HepG2 (cell line): ENCODE data around the gene STK36. TPM values are rescaled to one million over a fixed set of nuclear protein-coding genes. Genes with fewer than 3 reads are reported as not detected.

Source experiments
- MAZ ChIP-seq, 2 experiments: sonication (generic) in 1 of 2; formaldehyde crosslinking in 1 of 2; IDR thresholded peaks; 2 replicates each; pipeline versions ENCODE4 v1.5.0 to v1.6.1; 2012 to 2020; ENCODE audit warnings: low read depth in 2 of 2, mild to moderate bottlenecking in 2 of 2, borderline replicate concordance in 1 of 2, improper control_type of control experiment in 1 of 2, low read length in 1 of 2, missing genetic modification reagents in 1 of 2, moderate library complexity in 1 of 2
- MEIS1 ChIP-seq: sonication (generic); formaldehyde crosslinking; IDR thresholded peaks from 2 replicates; pipeline ENCODE4 v1.9.0; 2021; ENCODE audit warnings: mild to moderate bottlenecking, missing genetic modification reagents, moderate library complexity, borderline replicate concordance
- MYPOP ChIP-seq: sonication (generic); formaldehyde crosslinking; IDR thresholded peaks from 2 replicates; pipeline ENCODE4 v1.8.1; 2023; ENCODE audit warnings: mild to moderate bottlenecking, moderate library complexity, missing genetic modification reagents
- PHF20 ChIP-seq: sonication (generic); formaldehyde crosslinking; IDR thresholded peaks from 2 replicates; pipeline ENCODE4 v1.5.0; 2020; ENCODE audit warnings: mild to moderate bottlenecking, missing genetic modification reagents
- RAD21 ChIP-seq: fragments of 450-650 bp; formaldehyde crosslinking; IDR thresholded peaks from 2 replicates; pipeline ENCODE4 v1.5.0; 2020; ENCODE audit warnings: mild to moderate bottlenecking
- TERF1 ChIP-seq: sonication (generic); formaldehyde crosslinking; IDR thresholded peaks from 2 replicates; pipeline ENCODE4 v1.8.0; 2022; ENCODE audit warnings: mild to moderate bottlenecking, missing genetic modification reagents, moderate library complexity
- ZBTB44 ChIP-seq: sonication (generic); formaldehyde crosslinking; IDR thresholded peaks from 2 replicates; pipeline ENCODE4 v1.4.0; 2020; ENCODE audit warnings: missing genetic modification reagents
- ZFP82 ChIP-seq: sonication (generic); formaldehyde crosslinking; IDR thresholded peaks from 2 replicates; pipeline ENCODE4 v1.5.1; 2020; ENCODE audit warnings: mild to moderate bottlenecking, missing genetic modification reagents, borderline replicate concordance
- ZNF280D ChIP-seq: sonication (generic); formaldehyde crosslinking; IDR thresholded peaks from 2 replicates; pipeline ENCODE4 v1.5.1; 2020; ENCODE audit warnings: mild to moderate bottlenecking, missing genetic modification reagents
- ZNF317 ChIP-seq: sonication (generic); formaldehyde crosslinking; IDR thresholded peaks from 2 replicates; pipeline ENCODE4 v1.5.0; 2020; ENCODE audit warnings: mild to moderate bottlenecking, missing genetic modification reagents
- ZNF567 ChIP-seq: sonication (generic); formaldehyde crosslinking; IDR thresholded peaks from 2 replicates; pipeline ENCODE4 v1.8.1; 2023; ENCODE audit warnings: mild to moderate bottlenecking, missing genetic modification reagents, borderline replicate concordance
- ZNF580 ChIP-seq: IDR thresholded peaks from 2 replicates; pipeline ENCODE4 v1.6.1; 2016; ENCODE audit warnings: low read depth, borderline replicate concordance
- ZNF891 ChIP-seq: sonication (generic); formaldehyde crosslinking; IDR thresholded peaks from 2 replicates; pipeline ENCODE4 v1.5.0; 2020; ENCODE audit warnings: mild to moderate bottlenecking, missing genetic modification reagents
- polyA plus RNA-seq, 8 experiments: library from polyadenylated mRNA; depleted of rRNA in 3 of 8; stranded (reverse) in 7 of 8; unstranded in 1 of 8; fragments of >200 nt; fragmentation: Illumina TruSeq in 4 of 8; extraction: Trizol in 4 of 8; gene quantifications; 2 replicates each; pipeline versions ENCODE4 v1.2.1 to v1.2.3, GENCODE V29; 2011 to 2016; ENCODE audit warnings: low read depth in 4 of 8, missing spikeins in 1 of 8, mixed read lengths in 1 of 8; ENCODE audit not compliant: insufficient read depth in 1 of 8
- total RNA-seq, 5 experiments: library from RNA; depleted of rRNA; stranded (reverse); fragments of >200 nt; fragmentation: Illumina TruSeq; extraction: Trizol; gene quantifications; 2 replicates each; pipeline ENCODE4 v1.2.3, GENCODE V29; 2016; ENCODE audit warnings: low read depth in 1 of 5
- TF ChIP-seq, protein P1 (sequence below): sonication (generic); formaldehyde crosslinking; IDR thresholded peaks from 2 replicates; pipeline ENCODE4 v1.4.0; 2020; ENCODE audit warnings: missing genetic modification reagents
- TF ChIP-seq, protein P2 (sequence below): sonication (generic); formaldehyde crosslinking; IDR thresholded peaks from 2 replicates; pipeline ENCODE4 v1.4.0; 2020; ENCODE audit warnings: missing genetic modification reagents, borderline replicate concordance

STK36 gene
- total and polyA plus RNA-seq, 2 of the 13 experiments (the other 11 are each of a cell fraction or from before 2014, with no cell fraction given), result 45.9 to 83.5 TPM

- TF ChIP-seq ZFP82 (CRISPR knock-in tag) (no peak), ZBTB44 (0 out of 2 replicates have a peak, but pooled peaks have one; percentile 62), RAD21 (CRISPR knock-in tag) (peak; percentile 73), ZNF567 (CRISPR knock-in tag) (no peak), MEIS1 (CRISPR knock-in tag) (no peak), ZNF580 (CRISPR knock-in tag) (peak; percentile 33; the same call in 1 of the 2 replicates), MYPOP (CRISPR knock-in tag) (no peak; the same call in 1 of the 2 replicates), MAZ (IDR thresholded peaks at IDR 0.05; ENCODE audit: borderline replicate concordance, low read depth, low read length) (peak; percentile 71; the same call in 1 of the 2 replicates), MAZ (CRISPR knock-in tag; IDR thresholded peaks at IDR 0.05; ENCODE audit: low read depth) (peak; percentile 57; the same call in 1 of the 2 replicates), ZNF280D (CRISPR knock-in tag) (no peak), TERF1 (no peak), ZNF891 (no peak), PHF20 (CRISPR knock-in tag) (no peak), ZNF317 (CRISPR knock-in tag) (no peak)
- TF ChIP-seq, protein P1, sequence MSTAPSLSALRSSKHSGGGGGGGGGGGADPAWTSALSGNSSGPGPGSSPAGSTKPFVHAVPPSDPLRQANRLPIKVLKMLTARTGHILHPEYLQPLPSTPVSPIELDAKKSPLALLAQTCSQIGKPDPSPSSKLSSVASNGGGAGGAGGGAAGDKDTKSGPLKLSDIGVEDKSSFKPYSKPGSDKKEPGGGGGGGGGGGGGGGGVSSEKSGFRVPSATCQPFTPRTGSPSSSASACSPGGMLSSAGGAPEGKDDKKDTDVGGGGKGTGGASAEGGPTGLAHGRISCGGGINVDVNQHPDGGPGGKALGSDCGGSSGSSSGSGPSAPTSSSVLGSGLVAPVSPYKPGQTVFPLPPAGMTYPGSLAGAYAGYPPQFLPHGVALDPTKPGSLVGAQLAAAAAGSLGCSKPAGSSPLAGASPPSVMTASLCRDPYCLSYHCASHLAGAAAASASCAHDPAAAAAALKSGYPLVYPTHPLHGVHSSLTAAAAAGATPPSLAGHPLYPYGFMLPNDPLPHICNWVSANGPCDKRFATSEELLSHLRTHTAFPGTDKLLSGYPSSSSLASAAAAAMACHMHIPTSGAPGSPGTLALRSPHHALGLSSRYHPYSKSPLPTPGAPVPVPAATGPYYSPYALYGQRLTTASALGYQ (CRISPR knock-in tag), result peak; percentile 35; the same call in 1 of the 2 replicates
- TF ChIP-seq, protein P2, sequence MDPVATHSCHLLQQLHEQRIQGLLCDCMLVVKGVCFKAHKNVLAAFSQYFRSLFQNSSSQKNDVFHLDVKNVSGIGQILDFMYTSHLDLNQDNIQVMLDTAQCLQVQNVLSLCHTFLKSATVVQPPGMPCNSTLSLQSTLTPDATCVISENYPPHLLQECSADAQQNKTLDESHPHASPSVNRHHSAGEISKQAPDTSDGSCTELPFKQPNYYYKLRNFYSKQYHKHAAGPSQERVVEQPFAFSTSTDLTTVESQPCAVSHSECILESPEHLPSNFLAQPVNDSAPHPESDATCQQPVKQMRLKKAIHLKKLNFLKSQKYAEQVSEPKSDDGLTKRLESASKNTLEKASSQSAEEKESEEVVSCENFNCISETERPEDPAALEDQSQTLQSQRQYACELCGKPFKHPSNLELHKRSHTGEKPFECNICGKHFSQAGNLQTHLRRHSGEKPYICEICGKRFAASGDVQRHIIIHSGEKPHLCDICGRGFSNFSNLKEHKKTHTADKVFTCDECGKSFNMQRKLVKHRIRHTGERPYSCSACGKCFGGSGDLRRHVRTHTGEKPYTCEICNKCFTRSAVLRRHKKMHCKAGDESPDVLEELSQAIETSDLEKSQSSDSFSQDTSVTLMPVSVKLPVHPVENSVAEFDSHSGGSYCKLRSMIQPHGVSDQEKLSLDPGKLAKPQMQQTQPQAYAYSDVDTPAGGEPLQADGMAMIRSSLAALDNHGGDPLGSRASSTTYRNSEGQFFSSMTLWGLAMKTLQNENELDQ, result no peak
Measured at GRCh38 chr2:218748741-218749441, 77.0 kb downstream of the STK36 start (continued).
